Endothelial cell of umbilical vein (primary cell): ENCODE data around the gene RSRC1. TPM values are rescaled to one million over a fixed set of nuclear protein-coding genes. Genes with fewer than 3 reads are reported as not detected.

Experiments
- BruUV-seq: library from RNA; stranded (reverse); fragments of 400-500 nt; replicated peaks from 2 replicates; lab custom pipeline; 2021; lab: Mats Ljungman, UMichigan
- CTCF ChIA-PET: fragments of 300-600, 350-600 bp; sonication (Branson Sonifier 250); formaldehyde crosslinking; loops from one replicate; lab custom pipeline; 2021; ENCODE audit warnings: antibody characterized with exemption, inconsistent platforms; lab: Charles Lee
- POLR2A ChIA-PET: fragments of 300-600, 350-600 bp; sonication (Branson Sonifier 250); formaldehyde crosslinking; loops from one replicate; lab custom pipeline; 2021; ENCODE audit warnings: antibody characterized with exemption, inconsistent platforms; lab: Charles Lee
- DNase-seq: peaks from one replicate; pipeline ENCODE4 v3.0.0-alpha.2; 2011; ENCODE audit warnings: low read depth, low spot score
- FAIRE-seq: peaks from 2 replicates; lab custom pipeline; 2011; peaks lifted over from hg19 to GRCh38; lab: Jason Lieb, UNC
- H2AFZ ChIP-seq: 2 replicates; pipeline ENCODE4 v1.6.0; 2012; ENCODE audit warnings: low read depth, low read length, control low read depth, inconsistent platforms
- H3K27ac ChIP-seq: 2 replicates; pipeline ENCODE4 v1.5.1; 2011; ENCODE audit warnings: low read depth, mild to moderate bottlenecking, control low read depth, low read length, moderate library complexity; ENCODE audit not compliant: insufficient read depth
- H3K27me3 ChIP-seq, 2 experiments: 2 replicates each; pipeline versions ENCODE4 v1.6.0 to v1.6.1; 2011; ENCODE audit warnings: low read length in 2 of 2, mixed read lengths in 1 of 2; ENCODE audit not compliant: control insufficient read depth in 2 of 2, insufficient read depth in 2 of 2
- H3K36me3 ChIP-seq, 2 experiments: 2 replicates in 1 of 2; 3 replicates in 1 of 2; pipeline ENCODE4 v1.5.1; 2011; ENCODE audit warnings: low read length in 2 of 2, mild to moderate bottlenecking in 1 of 2, moderate library complexity in 1 of 2; ENCODE audit not compliant: control insufficient read depth in 2 of 2, insufficient read depth in 2 of 2; ENCODE audit errors: extremely low read depth in 1 of 2
- H3K4me1 ChIP-seq: 3 replicates; pipeline ENCODE4 v1.5.1; 2011; ENCODE audit warnings: mild to moderate bottlenecking, low read length; ENCODE audit not compliant: control insufficient read depth, insufficient read depth; ENCODE audit errors: extremely low read depth
- H3K4me2 ChIP-seq: 2 replicates; pipeline ENCODE4 v1.6.1; 2011; ENCODE audit warnings: low read length, control low read depth, mixed read lengths; ENCODE audit not compliant: insufficient read depth
- H3K4me3 ChIP-seq, 3 experiments: fragments of 200-600 bp in 1 of 3; sonication (generic), shearing (Covaris generic) in 1 of 3; replicated peaks in 1 of 3; 2 replicates each; pipeline ENCODE4 v1.5.1; 2011 to 2016; ENCODE audit warnings: control low read depth in 3 of 3, low read length in 3 of 3, mild to moderate bottlenecking in 2 of 3, inconsistent platforms in 1 of 3, low read depth in 1 of 3, moderate library complexity in 1 of 3; ENCODE audit not compliant: insufficient read depth in 1 of 3
- H3K79me2 ChIP-seq: 2 replicates; pipeline ENCODE4 v1.6.0; 2012; ENCODE audit warnings: low read length, inconsistent platforms; ENCODE audit not compliant: control insufficient read depth, insufficient read depth
- H3K9ac ChIP-seq: replicated peaks from 2 replicates; pipeline ENCODE3; 2011; ENCODE audit warnings: low read length, control low read depth; ENCODE audit not compliant: insufficient read depth; ENCODE audit errors: extremely low read depth
- H3K9me1 ChIP-seq: replicated peaks from 3 replicates; pipeline ENCODE4 v1.6.0; 2011; ENCODE audit warnings: mild to moderate bottlenecking, low read length; ENCODE audit not compliant: control insufficient read depth, insufficient read depth; ENCODE audit errors: extremely low read depth
- H3K9me3 ChIP-seq: replicated peaks from 2 replicates; pipeline ENCODE4 v1.5.1; 2012; ENCODE audit warnings: low read length, inconsistent platforms; ENCODE audit not compliant: control insufficient read depth, insufficient read depth
- H4K20me1 ChIP-seq: replicated peaks from 2 replicates; pipeline ENCODE3; 2011; ENCODE audit warnings: mild to moderate bottlenecking, low read length; ENCODE audit not compliant: control insufficient read depth, insufficient read depth; ENCODE audit errors: extremely low read depth
- EZH2 ChIP-seq: IDR thresholded peaks from 2 replicates; pipeline ENCODE4 v1.6.1; 2012; ENCODE audit warnings: borderline replicate concordance, low read depth, mild to moderate bottlenecking, moderate library complexity, low read length, inconsistent platforms; ENCODE audit not compliant: severe bottlenecking
- FOS ChIP-seq: IDR thresholded peaks from 2 replicates; pipeline ENCODE4 v1.6.1; 2011; ENCODE audit warnings: mild to moderate bottlenecking, low read length, moderate library complexity, borderline replicate concordance; ENCODE audit not compliant: insufficient read depth
- GATA2 ChIP-seq: IDR thresholded peaks from 2 replicates; pipeline ENCODE4 v1.7.0; 2011; ENCODE audit warnings: low read depth, mild to moderate bottlenecking, moderate library complexity, mixed read lengths, low read length; ENCODE audit not compliant: insufficient read length, insufficient read depth
- JUN ChIP-seq: IDR thresholded peaks from 2 replicates; pipeline ENCODE4 v1.6.1; 2011; ENCODE audit warnings: borderline replicate concordance, low read depth; ENCODE audit not compliant: insufficient read length, insufficient read depth
- MYC ChIP-seq: IDR thresholded peaks from one replicate; pipeline ENCODE4 v1.6.1; 2011; ENCODE audit warnings: mild to moderate bottlenecking, low read depth, low read length
- POLR2A ChIP-seq: IDR thresholded peaks from 2 replicates; pipeline ENCODE4 v1.6.1; 2012; ENCODE audit warnings: low read depth, mild to moderate bottlenecking, control low read depth, low read length
- POLR2AphosphoS5 ChIP-seq: IDR thresholded peaks from 2 replicates; pipeline ENCODE4 v1.6.1; 2012; ENCODE audit warnings: low read depth, mild to moderate bottlenecking, control low read depth, low read length, moderate library complexity; ENCODE audit not compliant: insufficient read depth
- dilution Hi-C: fragments of 300-500 bp; cut with MboI; formaldehyde crosslinking; loops from one replicate; pipeline ENCODE4 v1.15.0; 2019; ENCODE audit warnings: low sequenced_read_pairs; ENCODE audit not compliant: extremely low pct_ligation_motif_present
- intact Hi-C: fragments of 100-400 bp; cut with micrococcal nuclease; formaldehyde crosslinking; loops from one replicate; pipeline ENCODE4 v1.10.0; 2022
- polyA plus RNA-seq, 4 experiments: library from polyadenylated mRNA; depleted of rRNA in 3 of 4; stranded (reverse) in 3 of 4; unstranded in 1 of 4; fragments of >200 nt; gene quantifications; 2 replicates each; pipeline versions ENCODE4 v1.2.1 to v1.2.3, GENCODE V29; 2011 to 2012; ENCODE audit warnings: missing spikeins in 1 of 4
- total RNA-seq: library from RNA; stranded (reverse); gene quantifications from 2 replicates; pipeline ENCODE4 v1.2.3, GENCODE V29; 2021
- TF ChIP-seq, protein P1 (sequence below): IDR thresholded peaks from 2 replicates; pipeline ENCODE4 v1.6.1; 2011; ENCODE audit not compliant: insufficient read depth, insufficient read length
- TF ChIP-seq, protein P2 (sequence below), 2 donors: IDR thresholded peaks; 1 replicate in 1 of 2; 2 replicates in 1 of 2; pipeline ENCODE4 v1.5.1; 2011; ENCODE audit warnings: low read length in 2 of 2, mild to moderate bottlenecking in 2 of 2, moderate library complexity in 2 of 2, control low read depth in 1 of 2, inconsistent platforms in 1 of 2, low read depth in 1 of 2; ENCODE audit not compliant: insufficient read depth in 1 of 2; ENCODE audit errors: extremely low read depth in 1 of 2

Gene RSRC1
- total and polyA plus RNA-seq, 2 donors (not counting 3 experiments of a cell fraction or from before 2014, with no cell fraction given) = 1.8 to 25.4 TPM

DNA sequence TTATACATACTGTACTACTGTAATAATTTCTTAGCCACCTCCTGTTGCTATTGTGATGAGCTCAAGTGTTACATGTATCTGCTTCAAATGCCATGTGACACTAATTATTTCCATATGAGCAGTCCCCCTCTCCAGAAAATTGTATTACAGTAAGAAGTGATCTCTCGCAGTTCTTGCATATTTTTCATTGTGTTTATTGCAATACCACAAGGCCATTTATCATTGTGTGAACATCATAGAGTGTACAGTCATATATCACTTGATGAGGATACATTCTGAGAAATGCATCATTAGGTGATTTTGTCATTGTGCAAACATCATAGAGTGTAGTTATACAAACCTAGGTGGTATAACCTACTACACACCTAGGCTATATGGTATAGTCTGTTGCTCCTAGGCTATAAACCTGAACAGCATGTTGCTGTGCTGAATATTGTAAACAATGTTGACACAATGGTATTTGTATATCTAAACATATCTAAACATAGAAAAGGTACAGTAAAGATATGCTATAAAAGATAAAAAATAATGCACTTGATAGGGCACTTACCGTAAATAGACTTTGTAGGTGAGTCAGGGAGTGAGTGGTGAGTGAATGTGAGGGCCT lies 271.5 kb downstream of the RSRC1 start:
- Histone ChIP-seq H3K9ac (no peak overlapping the region), H2AFZ (no peak overlapping the region), H3K4me3 (no peak overlapping the region), H4K20me1 (no peaks in the 10 kb centered on the region), H3K4me2 (no peak overlapping the region), H3K27me3 (no peaks in the 10 kb centered on the region), H3K36me3 (no peaks in the 10 kb centered on the region), H3K27ac (no peak overlapping the region), H3K9me3 (no peaks in the 10 kb centered on the region), H3K79me2 (no peaks in the 10 kb centered on the region), H3K9me1 (no peaks in the 10 kb centered on the region), H3K4me1 (no peaks in the 10 kb centered on the region)
- TF ChIP-seq POLR2AphosphoS5 (no peak), POLR2A (no peak), EZH2 (no peak), JUN (no peak), MYC (no peak), FOS (no peak), GATA2 (no peak)
- TF ChIP-seq, protein P1, sequence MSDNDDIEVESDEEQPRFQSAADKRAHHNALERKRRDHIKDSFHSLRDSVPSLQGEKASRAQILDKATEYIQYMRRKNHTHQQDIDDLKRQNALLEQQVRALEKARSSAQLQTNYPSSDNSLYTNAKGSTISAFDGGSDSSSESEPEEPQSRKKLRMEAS = no peak
- TF ChIP-seq, protein P2, sequence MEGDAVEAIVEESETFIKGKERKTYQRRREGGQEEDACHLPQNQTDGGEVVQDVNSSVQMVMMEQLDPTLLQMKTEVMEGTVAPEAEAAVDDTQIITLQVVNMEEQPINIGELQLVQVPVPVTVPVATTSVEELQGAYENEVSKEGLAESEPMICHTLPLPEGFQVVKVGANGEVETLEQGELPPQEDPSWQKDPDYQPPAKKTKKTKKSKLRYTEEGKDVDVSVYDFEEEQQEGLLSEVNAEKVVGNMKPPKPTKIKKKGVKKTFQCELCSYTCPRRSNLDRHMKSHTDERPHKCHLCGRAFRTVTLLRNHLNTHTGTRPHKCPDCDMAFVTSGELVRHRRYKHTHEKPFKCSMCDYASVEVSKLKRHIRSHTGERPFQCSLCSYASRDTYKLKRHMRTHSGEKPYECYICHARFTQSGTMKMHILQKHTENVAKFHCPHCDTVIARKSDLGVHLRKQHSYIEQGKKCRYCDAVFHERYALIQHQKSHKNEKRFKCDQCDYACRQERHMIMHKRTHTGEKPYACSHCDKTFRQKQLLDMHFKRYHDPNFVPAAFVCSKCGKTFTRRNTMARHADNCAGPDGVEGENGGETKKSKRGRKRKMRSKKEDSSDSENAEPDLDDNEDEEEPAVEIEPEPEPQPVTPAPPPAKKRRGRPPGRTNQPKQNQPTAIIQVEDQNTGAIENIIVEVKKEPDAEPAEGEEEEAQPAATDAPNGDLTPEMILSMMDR (IDR thresholded peaks at IDR 0.05; ENCODE audit: extremely low read depth in 1 of 2, insufficient read depth in 1 of 2, low read depth in 1 of 2, low read length in 2 of 2) = no peak
- dilution Hi-C loops (no loop called here), intact Hi-C loops (no loop called here)
- BruUV-seq = no TSS peak
- DNase-seq (no peak), FAIRE-seq (no peak)
- ChIA-PET POLR2A (no interaction called here), CTCF (interaction anchor here (1.6 kb wide), 1 partner anchor 53 kb away, joined by 3 read pairs; no protein-coding TSS in a partner anchor)
